ENCODE measurements around the gene CCNB2.
A peak's percentile ranks its signal among the peaks of the same experiment; 100 is the strongest.
"Not testable (repeated sequence)": the region's sequence is repeated elsewhere in the genome, so short reads cannot be mapped to it uniquely, and the experiment has no call there.

CCNB2 gene

DNA sequence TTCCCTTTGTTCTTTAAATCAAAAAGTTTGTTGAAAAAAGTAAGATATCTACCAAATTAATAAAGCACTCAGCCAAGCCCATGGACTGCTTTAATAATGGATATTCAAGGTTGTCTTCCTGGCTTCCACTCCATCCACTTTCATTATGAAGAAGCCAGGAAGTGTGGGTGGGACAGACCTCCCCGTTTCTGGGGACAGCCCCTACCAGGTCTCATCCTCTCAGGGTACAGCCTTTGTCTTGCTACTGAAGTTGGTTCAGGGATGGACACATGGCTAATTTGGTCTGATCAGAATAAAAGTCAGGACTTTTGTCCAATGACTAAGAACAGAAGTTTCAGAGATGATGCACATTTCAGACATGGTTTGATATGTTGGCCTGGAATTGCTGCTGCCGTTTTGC is 32.6 kb downstream of the CCNB2 start:
- DNase-seq, result no peak

- DNase-seq, result no peak
Observed at GRCh38 chr15:59138243-59138642, 33.3 kb downstream of the CCNB2 start.

- no peak for DNase-seq
Observed at GRCh38 chr15:59140422-59141226, 35.7 kb downstream of the CCNB2 start.

DNA sequence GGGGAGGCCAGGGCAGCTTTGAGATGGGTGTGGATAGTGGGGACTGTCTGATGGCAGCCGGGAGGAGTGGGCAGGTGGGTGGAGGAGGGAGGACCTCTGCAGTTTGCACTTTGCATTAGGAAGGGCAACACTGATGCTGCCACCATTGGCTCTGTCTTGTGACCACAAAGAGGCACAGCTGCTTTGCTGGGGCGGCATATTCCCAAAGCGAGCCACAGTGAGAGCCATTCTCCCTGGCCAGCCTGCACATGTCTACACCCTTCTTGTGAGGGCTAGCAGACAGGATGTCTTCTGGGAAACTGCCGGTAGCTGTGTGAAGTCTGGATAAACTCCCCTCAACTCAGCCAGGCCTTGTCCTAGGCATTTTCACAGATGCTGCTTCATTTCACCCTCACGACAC is 38.3 kb downstream of the CCNB2 start:
- no peak for DNase-seq

- peak; percentile 27 for DNase-seq
Observed at GRCh38 chr15:59144594-59144993, 39.6 kb downstream of the CCNB2 start.

- DNase-seq, result no peak
Observed at GRCh38 chr15:59147666-59148065, 42.7 kb downstream of the CCNB2 start.

DNA sequence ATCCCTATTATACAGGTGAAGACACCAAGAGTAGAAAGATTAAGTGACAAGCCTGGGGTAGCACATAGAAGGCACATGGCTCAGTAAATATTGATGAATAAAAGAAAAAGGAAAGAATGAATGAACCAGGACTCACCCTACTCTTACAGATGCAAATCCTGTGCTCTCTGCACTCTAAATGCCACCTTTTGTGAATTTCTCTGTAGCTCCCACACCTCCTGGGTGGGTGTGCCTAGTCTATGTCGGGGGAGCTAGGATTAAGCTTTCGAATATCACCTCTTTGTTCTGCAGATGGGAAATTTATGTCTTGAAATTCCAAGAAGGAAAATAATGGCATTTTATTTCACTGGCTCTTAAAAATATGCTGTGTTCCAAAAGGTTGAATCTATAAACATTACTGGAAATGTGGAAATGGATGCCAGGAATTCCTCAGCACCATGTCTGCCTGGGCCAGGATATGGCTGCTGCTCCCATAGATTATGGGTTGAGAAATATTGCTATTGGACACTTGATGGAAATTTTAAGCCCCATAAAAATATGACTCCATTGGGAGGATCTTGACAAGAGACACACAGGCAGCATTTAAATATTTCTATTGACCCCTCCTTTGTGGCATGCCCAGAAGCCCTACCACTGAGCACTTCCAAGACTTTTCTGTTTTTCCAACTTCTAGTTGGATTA is 43.3 kb downstream of the CCNB2 start:
- DNase-seq, result no peak

- DNase-seq, result no peak
Observed at GRCh38 chr15:59150185-59150584, 45.2 kb downstream of the CCNB2 start.

GRCh38 chr15:59152694-59153450 is 47.9 kb downstream of the CCNB2 start:
- no peak for DNase-seq

DNA sequence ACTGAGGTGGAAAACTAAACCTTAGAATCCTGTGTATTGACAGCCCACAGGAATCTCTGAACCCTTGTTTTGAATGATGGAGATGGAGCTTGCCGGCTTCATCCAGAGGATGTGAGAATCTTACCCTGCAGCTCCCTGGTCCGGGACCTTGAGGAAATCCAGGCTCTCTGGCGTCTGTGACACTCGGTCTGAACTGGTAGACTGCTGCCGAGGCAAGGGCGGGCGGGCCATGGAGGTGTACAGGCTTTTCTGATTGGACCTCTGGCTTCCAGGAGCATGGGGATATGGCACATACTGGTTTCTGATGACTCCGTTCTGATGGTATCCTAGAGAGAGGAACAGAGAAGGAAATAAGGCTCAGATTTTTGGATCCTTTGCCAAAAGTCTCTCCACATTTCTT is 48.5 kb downstream of the CCNB2 start:
- DNase-seq, result no peak

DNA sequence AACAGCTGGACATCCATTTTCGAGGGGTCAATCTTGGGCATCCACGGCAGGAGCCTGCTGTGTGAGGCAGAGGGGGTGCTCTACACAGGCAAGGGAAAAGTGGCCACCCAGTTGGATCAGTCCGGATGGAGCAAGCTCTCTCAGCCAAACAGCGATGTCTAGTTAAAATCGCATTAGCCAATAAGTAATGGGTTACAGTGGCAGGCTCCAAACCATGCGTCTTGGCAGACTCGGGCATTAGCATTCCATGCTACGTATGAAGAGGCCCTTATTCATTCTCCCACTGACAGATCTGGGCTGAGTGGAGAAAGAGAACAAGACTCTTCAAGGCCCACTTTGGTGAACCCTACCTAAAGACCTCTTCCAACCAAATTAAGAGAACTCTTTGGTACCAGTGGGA is 49.3 kb downstream of the CCNB2 start:
- DNase-seq, result no peak

- DNase-seq, result no peak
Observed at GRCh38 chr15:59155431-59155830, 50.5 kb downstream of the CCNB2 start.

- no peak for DNase-seq
Observed at GRCh38 chr15:59157396-59157795, 52.5 kb downstream of the CCNB2 start.

DNA sequence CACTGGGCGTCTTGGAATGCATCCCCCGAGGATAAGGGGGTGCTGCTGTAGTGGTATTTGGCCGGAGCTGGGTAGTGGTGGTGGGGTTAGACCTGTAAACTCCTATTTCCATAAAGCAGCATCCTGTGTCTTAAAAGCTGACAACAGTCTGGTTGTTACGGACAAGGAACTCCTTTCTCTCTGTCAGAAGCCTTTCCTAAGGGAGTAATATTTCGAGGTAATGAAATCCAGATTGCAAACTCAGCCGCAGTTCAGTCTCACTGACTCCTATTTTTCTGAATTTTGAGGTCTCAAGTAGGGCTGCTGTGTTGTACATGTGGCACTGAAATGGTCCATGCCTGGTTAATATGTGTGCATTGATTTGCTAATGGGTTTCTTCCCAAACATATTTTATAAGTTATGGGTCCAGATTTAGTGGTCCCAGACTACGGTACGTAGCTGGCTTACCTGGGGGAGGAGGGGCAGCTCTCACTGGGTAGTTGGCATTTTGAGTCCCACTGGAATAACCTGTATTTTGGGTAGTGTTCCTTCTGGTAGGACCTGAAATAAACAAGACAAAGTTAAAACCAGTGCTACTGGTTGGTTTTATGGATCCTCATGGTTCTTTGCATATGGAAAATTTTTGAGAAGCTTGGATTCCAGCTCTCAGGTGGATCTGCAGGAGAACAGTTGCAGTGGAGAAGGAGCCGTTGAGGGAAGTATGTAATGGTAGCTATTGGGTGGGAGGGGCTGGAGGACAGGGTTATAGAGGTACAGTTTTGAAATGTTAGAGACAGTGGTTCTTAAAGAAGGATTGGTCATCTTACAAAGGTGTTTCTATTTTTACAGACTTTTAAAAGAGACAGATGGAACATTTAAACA is 53.1 kb downstream of the CCNB2 start:
- DNase-seq, result no peak

DNA sequence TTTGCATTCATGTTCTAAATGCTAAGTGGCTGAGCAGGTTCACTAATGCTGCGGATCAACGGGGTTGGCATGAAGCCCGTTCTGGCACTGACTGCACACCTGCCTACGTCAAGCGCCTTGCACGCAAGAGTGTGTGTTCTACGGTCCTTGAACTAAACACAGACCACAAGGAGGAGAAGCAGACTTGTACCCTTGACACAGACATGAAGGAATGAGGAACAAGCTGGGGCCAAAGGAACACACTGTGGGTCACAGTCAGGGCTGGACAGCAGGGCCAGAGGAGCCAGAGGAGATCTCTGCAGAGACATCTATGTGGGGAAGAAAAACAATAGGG is 53.7 kb downstream of the CCNB2 start:
- no peak for DNase-seq

- DNase-seq, result no peak
Observed at GRCh38 chr15:59159210-59159609, 54.3 kb downstream of the CCNB2 start.

DNA sequence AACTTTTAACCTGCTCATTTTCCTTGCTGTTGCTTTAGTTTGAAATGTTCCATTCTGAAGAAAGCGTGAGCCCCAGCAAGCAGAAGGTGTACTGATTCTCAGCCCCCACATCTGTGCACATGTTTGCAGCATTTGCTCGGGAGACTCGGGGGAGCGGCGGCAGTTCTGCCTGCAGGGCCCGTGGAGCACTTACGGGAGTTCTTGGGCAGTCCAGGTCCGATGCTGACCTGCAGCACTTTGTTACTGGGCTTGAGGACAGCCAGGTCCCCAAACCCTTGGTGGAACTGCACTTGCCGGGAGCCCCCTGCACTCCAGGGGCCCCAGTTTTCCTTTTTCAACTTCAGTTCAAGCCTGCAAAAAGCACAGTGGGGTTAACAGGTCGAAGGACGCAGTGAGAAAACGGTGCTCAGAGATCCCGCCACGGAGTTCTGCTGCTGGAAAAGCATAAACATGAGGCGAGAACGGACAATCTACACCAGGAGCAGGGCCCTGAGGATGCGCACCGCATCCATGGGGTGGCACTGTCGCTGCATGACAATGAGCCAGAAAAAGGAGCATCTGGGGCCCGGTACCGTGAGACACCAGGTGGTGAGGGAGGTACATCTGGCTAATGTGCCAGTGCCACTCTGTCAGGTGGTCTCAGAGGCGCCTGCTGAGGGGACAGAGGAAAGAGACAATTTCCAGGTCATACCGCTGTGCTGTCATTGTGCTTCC is 56.1 kb downstream of the CCNB2 start:
- DNase-seq, result peak; percentile 23

DNA sequence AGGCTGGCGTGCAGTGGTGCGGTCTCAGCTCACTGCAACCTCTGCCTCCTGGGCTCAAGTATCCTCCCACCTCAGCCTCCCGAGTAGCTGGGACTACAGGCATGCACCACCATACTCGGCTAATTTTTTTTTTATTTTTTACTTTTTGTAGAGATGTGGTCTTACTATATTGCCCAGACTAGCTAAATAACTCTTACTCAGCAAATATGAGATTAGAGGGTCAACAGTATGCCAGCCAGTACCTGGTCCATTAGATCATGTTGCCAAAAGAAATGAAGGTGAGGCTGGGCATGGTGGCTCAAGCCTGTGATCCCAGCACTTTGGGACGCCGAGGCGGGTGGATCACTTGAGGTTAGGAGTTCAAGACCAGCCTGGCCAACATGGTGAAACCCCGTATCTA is 57.1 kb downstream of the CCNB2 start:
- not testable (repeated sequence) for DNase-seq

DNA sequence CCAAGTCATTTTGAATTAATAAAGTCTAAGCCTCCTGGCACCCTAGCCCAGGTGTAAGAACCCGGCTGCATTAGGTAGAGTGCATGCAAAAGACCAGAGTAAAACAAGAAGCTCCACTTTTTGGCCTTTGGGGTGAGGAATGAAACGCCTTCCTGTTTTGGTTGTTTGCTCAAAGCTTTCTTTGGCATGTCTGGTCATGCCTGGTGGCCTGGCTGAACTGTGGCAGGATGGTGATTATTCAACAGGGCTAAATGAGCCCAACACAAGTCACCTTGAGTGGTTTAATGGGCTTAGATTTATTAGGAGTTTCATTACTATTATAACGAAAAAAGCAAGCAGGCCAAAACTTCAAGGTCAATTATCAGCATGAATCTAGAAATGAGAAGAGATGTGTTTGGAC is 60.8 kb downstream of the CCNB2 start:
- DNase-seq, result no peak

DNA sequence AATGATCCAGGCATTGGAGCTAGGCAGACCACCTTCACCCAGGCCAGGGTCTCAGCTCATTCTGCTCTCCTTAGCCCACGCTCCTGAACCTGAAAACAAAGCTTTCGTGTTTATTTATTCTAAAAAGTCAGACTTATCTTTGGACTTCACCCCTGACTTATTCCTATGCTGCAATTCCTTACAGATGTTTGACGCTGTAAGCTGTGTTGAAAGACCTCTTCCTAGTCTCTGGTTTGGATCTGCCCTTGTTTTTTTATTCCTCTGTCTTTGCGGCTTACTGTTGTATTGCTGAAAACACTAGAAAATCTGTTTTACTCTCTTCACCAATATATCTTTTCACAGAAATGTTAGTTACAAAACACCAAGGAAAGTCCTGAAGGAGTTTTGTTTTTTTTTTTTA is 61.2 kb downstream of the CCNB2 start:
- no peak for DNase-seq

DNA sequence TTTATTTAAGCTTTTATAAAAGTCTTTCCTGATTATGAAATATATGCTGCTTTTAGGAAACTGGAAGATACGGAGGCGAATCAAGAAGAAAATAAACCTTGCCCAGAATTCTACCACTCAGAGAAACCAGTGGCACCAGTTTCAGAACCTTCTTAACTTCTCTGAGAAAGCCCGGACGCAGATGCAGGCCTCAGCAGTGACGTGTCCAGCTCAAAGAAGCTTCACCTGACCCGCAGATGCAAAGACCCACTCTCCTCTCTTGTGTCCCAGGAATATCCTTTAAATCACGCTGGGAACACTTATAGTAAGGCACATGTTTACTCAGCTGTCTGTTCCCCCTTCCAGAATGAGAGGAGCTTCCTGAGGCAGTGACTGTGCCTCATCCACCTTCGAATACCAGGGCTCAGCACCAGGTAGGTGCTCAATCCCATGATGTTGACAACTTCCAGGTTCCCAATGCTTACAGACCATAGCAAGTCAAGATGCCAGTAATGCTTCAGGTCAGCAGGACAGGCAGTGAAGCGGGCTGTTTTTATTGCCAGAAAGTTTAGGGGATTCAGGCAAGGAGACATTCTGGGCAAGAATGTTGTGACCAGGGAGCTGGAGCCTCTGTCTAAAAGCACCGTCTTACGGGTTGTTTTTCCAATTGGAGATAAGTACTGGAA is 61.8 kb downstream of the CCNB2 start:
- DNase-seq, result no peak

DNA sequence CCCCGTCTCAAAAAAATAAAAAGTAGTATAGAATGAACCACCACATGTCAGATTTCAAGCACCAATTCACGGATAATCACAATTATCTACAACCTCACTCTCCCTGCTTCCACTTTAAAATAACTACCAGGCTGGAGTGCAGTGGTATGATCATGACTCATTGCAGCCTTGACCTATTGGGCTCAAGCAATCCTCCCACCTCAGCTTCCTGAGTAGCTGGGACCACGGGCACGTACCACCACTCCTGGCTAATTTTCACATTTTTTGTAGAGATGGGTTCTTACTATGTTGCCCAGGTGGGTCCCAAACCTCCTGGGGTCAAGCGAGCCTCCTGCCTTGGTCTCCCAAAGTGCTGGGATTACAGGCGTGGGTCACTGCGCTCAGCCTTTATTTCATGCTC is 63.6 kb downstream of the CCNB2 start:
- no peak for DNase-seq

All from midbrain (tissue), 1 donor.